Heart left ventricle (tissue), 13 donors: ENCODE measurements around the gene VIPAS39.
A peak's percentile ranks its signal among the peaks of the same experiment; 100 is the strongest.

Experiments used
- CTCF ChIP-seq, 12 donors: fragments of 200-600 bp; sonication (generic) in 4 of 12; IDR thresholded peaks; one replicate each; pipeline versions ENCODE4 v1.5.0 to v1.8.0; 2018 to 2022; ENCODE audit warnings: antibody characterized with exemption in 12 of 12, mild to moderate bottlenecking in 5 of 12
- POLR2A ChIP-seq, 2 donors: fragments of 450-650 bp; IDR thresholded peaks; one replicate each; pipeline ENCODE4 v1.6.1; 2017; ENCODE audit warnings: antibody characterized with exemption in 2 of 2, mild to moderate bottlenecking in 2 of 2, moderate library complexity in 2 of 2
- donor health status: ischemic (EF 13 %, LVEDD 7.1; RV severe dilation, severe dysfunction).
- donor health status: DM: no; HTN: yes; CAD: no.
- donor health status: DM: no; HTN: no; CAD: no.
- donor health status: ischemic (EF 25% LVEDD 6.9; RV normal size, moderate dysfunction).
- donor health status: ischemic (EF 25% LVEDD 5.7; RV mildly dilated, moderate dysfunction).
- donor health status: ischemic (EF 35%, LVEDD 5.7; RV mildly dilated, moderate dysfunction).
- donor health status: nonischemic (EF 11% LVEDD 7.7; RV severe dilation, severe dysfunction).
- donor health status: DM: yes; HTN: yes; CAD: no.
- donor health status: PGD.
- donor health status: ischemic (EF 29% LVEDD 5.4; RV normal size, mild dysfunction).
- donor health status: nonischemic (EF 23%, LVEDD 6.1; RV moderate dilation, normal function).

- TF ChIP-seq CTCF (IDR thresholded peaks at IDR 0.05): peak in 9 of 12 donors; percentile 21 to 55 (median 35)
- TF ChIP-seq POLR2A (IDR thresholded peaks at IDR 0.05): peak in 1 of 2 donors; percentile 44
These were observed 80.5 kb downstream of the VIPAS39 start, which contains the start of the genes SAMD15 and TMED8 for GRCh38 chr14:77376771-77377501.
